Renal cortex interstitium (tissue), 11 donors: Measurements from ENCODE around the gene AIFM3. TPM values are rescaled to one million over a fixed set of nuclear protein-coding genes. Genes with fewer than 3 reads are reported as not detected.

Experiments used
- DNase-seq, 11 donors: peaks; one replicate each; pipeline ENCODE4 v3.0.0-alpha.2; 2013; ENCODE audit warnings: low read depth in 9 of 11, low spot score in 4 of 11; ENCODE audit errors: extremely low read depth in 1 of 11
- polyA plus RNA-seq, 3 donors: library from polyadenylated mRNA; unstranded; fragments of 120-200 nt; gene quantifications; one replicate each; pipeline ENCODE4 v1.2.1, GENCODE V29; 2013; ENCODE audit not compliant: insufficient read length in 3 of 3

The AIFM3 gene
- polyA plus RNA-seq, 3 donors = 0.47 to 1.5 (median 0.96) TPM

DNA sequence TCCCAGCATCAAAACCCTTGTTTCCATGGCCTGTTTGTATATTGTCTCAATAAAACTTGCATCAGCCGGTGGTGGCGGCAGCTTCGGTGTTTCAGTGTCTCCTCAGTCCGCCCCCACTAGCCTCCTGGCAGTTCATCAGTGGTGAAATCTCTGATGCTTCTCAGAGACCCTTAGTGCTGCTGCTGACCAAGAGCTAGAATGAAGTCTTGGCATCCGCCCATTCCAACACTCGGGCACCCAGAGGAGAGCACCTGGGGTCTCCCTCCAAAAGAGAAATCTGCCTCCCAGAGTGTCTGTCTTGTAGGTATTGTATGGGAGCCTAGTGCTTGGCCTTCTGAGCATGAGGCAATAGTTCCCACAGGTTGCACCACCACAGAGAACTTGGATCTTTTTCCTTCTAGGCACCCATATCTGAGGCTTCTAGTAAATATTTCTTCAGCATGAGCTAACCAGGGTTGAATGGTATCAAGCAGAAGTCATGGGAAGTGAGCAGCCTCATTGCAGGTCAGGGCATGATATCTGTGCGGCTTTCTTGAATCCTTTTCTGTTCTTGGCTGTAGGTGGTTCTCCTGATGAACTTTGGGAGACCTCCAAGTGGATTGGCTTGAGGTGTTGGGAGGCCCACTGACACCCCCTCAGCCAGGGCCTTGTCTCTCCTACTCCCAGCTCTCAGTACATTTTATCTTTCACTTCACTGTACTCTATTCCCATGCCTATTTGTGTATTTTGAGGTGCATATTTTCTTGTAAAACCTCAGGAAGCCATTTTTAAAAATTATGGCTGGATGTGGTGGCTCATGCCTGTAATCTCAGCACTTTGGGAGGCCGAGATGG, 13.2 kb upstream of the AIFM3 start:
- DNase-seq = no peak

- no peak for DNase-seq
Measured at GRCh38 chr22:20955548-20955947, 11.5 kb upstream of the AIFM3 start.

- DNase-seq = no peak
Measured at GRCh38 chr22:20956258-20957101, 10.6 kb upstream of the AIFM3 start.

- no peak for DNase-seq
Measured at GRCh38 chr22:20957102-20957682, 9.9 kb upstream of the AIFM3 start.

GRCh38 chr22:20957683-20958431, 9.2 kb upstream of the AIFM3 start:
- DNase-seq = no peak

GRCh38 chr22:20959578-20960461, 7.2 kb upstream of the AIFM3 start:
- no peak for DNase-seq

- no peak for DNase-seq
Measured at GRCh38 chr22:20960609-20961008, 6.4 kb upstream of the AIFM3 start.

DNA sequence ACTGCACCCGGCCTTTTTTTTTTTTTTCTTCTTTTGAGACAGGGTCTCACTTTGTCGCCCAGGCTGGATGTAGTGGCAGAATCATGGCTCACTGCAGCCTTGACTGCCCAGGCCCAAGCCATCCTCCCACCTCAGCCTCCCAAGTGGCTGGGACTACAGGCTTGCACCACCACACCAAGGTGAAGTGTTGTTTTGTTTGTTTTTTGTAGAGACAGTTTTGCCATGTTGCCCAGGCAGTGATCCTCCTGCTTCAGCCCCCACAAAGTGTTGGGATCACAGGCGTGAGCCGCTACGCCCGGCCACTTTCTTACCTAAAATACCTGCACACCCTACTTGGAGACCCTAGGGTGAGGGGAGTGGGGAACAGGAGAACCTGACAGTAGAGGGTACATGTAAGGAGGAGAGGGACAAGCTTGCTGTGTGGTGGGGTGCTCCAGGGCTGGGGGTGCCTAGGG, 4.5 kb upstream of the AIFM3 start:
- DNase-seq = no peak

GRCh38 chr22:20963201-20964052, 3.6 kb upstream of the AIFM3 start:
- no peak for DNase-seq

DNA sequence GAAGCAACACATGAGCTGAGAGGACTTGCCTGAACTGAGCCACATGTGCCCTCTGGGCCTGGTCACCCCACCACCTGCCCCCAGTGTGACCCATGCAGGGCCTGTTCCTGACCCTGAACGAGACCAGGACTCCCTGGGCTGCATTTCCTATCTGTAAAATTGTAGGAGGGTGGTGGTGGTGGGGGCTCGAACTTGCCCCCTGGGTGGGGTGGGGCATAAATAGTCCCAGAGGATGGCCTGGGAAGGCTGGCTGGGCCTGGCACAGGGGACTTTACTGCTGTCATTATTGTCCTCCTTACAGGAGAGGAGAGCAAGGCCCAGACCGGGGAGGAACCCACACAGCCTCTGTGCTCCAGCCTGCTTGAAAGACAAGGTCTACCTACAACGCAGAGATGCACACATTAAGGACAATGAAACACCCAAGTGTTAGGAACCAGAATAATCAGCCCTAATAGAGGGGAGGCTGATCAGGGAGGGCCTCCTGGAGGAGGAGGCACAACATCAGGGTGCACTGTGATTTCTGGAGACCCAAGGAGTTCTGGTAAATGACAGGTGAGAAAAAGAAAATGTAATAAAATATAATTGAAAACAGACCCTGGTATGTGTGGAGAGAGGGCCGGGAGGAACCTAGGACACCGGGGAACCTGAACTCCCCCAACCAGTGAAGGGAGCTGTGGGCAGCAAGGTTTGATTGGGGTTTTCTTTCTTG, 2.8 kb upstream of the AIFM3 start:
- no peak for DNase-seq

GRCh38 chr22:20964799-20965103, 2.3 kb upstream of the AIFM3 start:
- no peak for DNase-seq

DNA sequence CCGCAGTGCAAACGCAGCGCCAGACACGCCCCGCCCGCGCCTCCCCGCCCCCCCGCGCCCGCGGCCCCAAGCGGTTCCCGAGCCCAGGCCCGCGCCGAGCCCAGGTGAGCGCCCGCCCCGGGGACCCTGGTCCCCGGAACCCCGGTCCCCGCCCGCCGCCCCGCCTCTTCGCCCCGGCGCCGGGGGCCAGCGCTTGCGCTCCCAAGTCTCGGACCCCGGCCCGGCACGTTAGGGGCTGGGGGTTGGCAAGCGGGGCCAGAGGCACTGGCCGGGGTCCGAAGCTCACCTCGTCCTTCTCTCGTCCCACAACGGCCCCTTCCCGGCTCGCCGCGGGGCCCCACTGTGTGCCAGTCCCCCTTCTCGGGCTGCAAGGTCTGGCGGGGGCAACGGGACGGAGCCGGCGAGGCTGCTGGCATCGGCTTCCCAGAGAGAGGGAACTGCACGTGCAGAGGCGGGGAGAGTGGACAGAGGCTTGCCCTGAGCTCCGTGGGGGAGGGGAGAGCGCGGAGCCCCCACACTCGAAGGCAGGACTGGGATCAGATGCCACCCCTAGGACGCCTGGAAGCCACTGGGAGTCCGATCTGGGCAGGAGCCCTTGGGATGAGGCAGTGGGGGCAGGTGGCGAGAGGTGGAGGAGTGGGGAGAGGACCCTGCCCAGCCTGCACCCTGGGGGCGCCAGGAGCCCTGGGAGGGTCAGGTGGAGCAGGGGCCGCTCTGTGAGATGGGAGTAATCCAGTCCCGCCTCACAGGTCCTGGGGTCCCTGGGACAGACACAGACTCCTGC, 1.8 kb upstream of the AIFM3 start:
- no peak for DNase-seq

- no peak for DNase-seq
Measured at GRCh38 chr22:20965888-20966855, 883 bp upstream of the AIFM3 start.

- DNase-seq = no peak
Measured at GRCh38 chr22:20967697-20968211, 699 bp downstream of the AIFM3 start.
